HepG2 (cell line): ENCODE results near the gene IPO9.

Experiments
- CTCF ChIP-seq: sonication (generic); formaldehyde crosslinking; IDR thresholded peaks from 2 replicates; pipeline ENCODE4 v1.5.0; 2020; ENCODE audit warnings: mild to moderate bottlenecking, missing genetic modification reagents, moderate library complexity
- EP300 ChIP-seq, 3 experiments: sonication (generic) in 1 of 3; formaldehyde crosslinking in 1 of 3; IDR thresholded peaks; 2 replicates each; pipeline versions ENCODE4 v1.5.1 to v1.6.1; 2011 to 2020; ENCODE audit warnings: low read depth in 2 of 3, low read length in 2 of 3, borderline replicate concordance in 1 of 3, improper control_type of control experiment in 1 of 3, mild to moderate bottlenecking in 1 of 3, missing genetic modification reagents in 1 of 3, moderate library complexity in 1 of 3
- PAX8 ChIP-seq: sonication (generic); formaldehyde crosslinking; IDR thresholded peaks from 2 replicates; pipeline ENCODE4 v1.8.0; 2022; ENCODE audit warnings: mild to moderate bottlenecking, missing genetic modification reagents, borderline replicate concordance
- POLR2A ChIP-seq, 2 experiments: IDR thresholded peaks; 2 replicates each; pipeline ENCODE4 v1.6.1; 2011; ENCODE audit warnings: low read depth in 2 of 2, low read length in 2 of 2, mild to moderate bottlenecking in 1 of 2, moderate library complexity in 1 of 2; ENCODE audit not compliant: insufficient read depth in 1 of 2
- POLR2AphosphoS5 ChIP-seq: IDR thresholded peaks from 2 replicates; pipeline ENCODE4 v1.6.1; 2012; ENCODE audit warnings: low read depth, low read length
- RAD21 ChIP-seq: fragments of 450-650 bp; formaldehyde crosslinking; IDR thresholded peaks from 2 replicates; pipeline ENCODE4 v1.5.0; 2020; ENCODE audit warnings: mild to moderate bottlenecking
- SMAD1 ChIP-seq: sonication (generic); formaldehyde crosslinking; IDR thresholded peaks from 2 replicates; pipeline ENCODE4 v1.4.0; 2020; ENCODE audit warnings: missing genetic modification reagents, low read depth, mild to moderate bottlenecking, borderline replicate concordance
- SUZ12 ChIP-seq: fragments of 150-350 bp; IDR thresholded peaks from 2 replicates; pipeline ENCODE4 v1.6.1; 2014; ENCODE audit warnings: low read depth, low read length
- TIGD3 ChIP-seq: sonication (generic); formaldehyde crosslinking; IDR thresholded peaks from 2 replicates; pipeline ENCODE4 v1.5.1; 2020; ENCODE audit warnings: mild to moderate bottlenecking, missing genetic modification reagents, borderline replicate concordance
- TP53 ChIP-seq: sonication (generic); formaldehyde crosslinking; conservative IDR thresholded peaks from 2 replicates; pipeline ENCODE4 v1.4.0; 2020; ENCODE audit warnings: missing genetic modification reagents
- ZNF143 ChIP-seq: sonication (generic); formaldehyde crosslinking; IDR thresholded peaks from 2 replicates; pipeline ENCODE4 v1.4.0; 2020; ENCODE audit warnings: missing genetic modification reagents
- ZNF556 ChIP-seq: sonication (generic); formaldehyde crosslinking; IDR thresholded peaks from 2 replicates; pipeline ENCODE4 v1.4.0; 2020; ENCODE audit warnings: mild to moderate bottlenecking, missing genetic modification reagents, borderline replicate concordance

- TF ChIP-seq PAX8 (CRISPR knock-in tag) (no peak), TIGD3 (no peak), TP53 (CRISPR knock-in tag) (no peak), ZNF556 (CRISPR knock-in tag) (no peak), EP300 (IDR thresholded peaks at IDR 0.05; ENCODE audit: low read depth in 2 of 2, low read length in 2 of 2) (no peak), EP300 (CRISPR knock-in tag; IDR thresholded peaks at IDR 0.05; ENCODE audit: borderline replicate concordance) (no peak), CTCF (CRISPR knock-in tag) (no peak), SUZ12 (no peak), POLR2A (IDR thresholded peaks at IDR 0.05; ENCODE audit: insufficient read depth in 1 of 2, low read depth in 2 of 2, low read length in 2 of 2) (no peak), ZNF143 (CRISPR knock-in tag) (no peak), SMAD1 (no peak), RAD21 (CRISPR knock-in tag) (no peak), POLR2AphosphoS5 (no peak)
These were observed 23.0 kb downstream of the IPO9 start for GRCh38 chr1:201851949-201852348.
